H9 (cell line): ENCODE data around the gene TNFAIP6. TPM values are rescaled to one million over a fixed set of nuclear protein-coding genes. Genes with fewer than 3 reads are reported as not detected.

Experiments
- DNase-seq: peaks from one replicate; pipeline ENCODE4 v3.0.0-alpha.2; 2017
- H2AFZ ChIP-seq: one replicate; pipeline ENCODE4 v1.6.1; 2013; ENCODE audit warnings: mild to moderate bottlenecking, low read length, control low read depth, moderate library complexity
- H2AK5ac ChIP-seq: 2 replicates; pipeline ENCODE4 v1.6.1; 2013; ENCODE audit warnings: low read length, control low read depth, mixed read lengths; ENCODE audit not compliant: insufficient read length
- H2BK120ac ChIP-seq: one replicate; pipeline ENCODE4 v1.6.1; 2013; ENCODE audit warnings: low read depth, mild to moderate bottlenecking, low read length, control low read depth, inconsistent platforms; ENCODE audit not compliant: poor library complexity, severe bottlenecking
- H2BK12ac ChIP-seq: 2 replicates; pipeline ENCODE4 v1.6.1; 2013; ENCODE audit warnings: low read length, control low read depth, mixed read lengths, low read depth; ENCODE audit not compliant: insufficient read length
- H2BK15ac ChIP-seq: 2 replicates; pipeline ENCODE4 v1.6.1; 2013; ENCODE audit warnings: low read depth, low read length, control low read depth
- H2BK20ac ChIP-seq: one replicate; pipeline ENCODE4 v1.6.1; 2013; ENCODE audit warnings: low read depth, mild to moderate bottlenecking, low read length, control low read depth, inconsistent platforms; ENCODE audit not compliant: poor library complexity, severe bottlenecking
- H2BK5ac ChIP-seq: 2 replicates; pipeline ENCODE4 v1.6.1; 2013; ENCODE audit warnings: low read length, control low read depth, mixed read lengths; ENCODE audit not compliant: insufficient read length
- H3K14ac ChIP-seq: 2 replicates; pipeline ENCODE4 v1.6.1; 2013; ENCODE audit warnings: low read length, control low read depth; ENCODE audit not compliant: insufficient read depth
- H3K18ac ChIP-seq: 2 replicates; pipeline ENCODE4 v1.6.1; 2013; ENCODE audit warnings: low read depth, mild to moderate bottlenecking, mixed read lengths, low read length, control low read depth; ENCODE audit not compliant: insufficient read length
- H3K23ac ChIP-seq: 2 replicates; pipeline ENCODE4 v1.6.1; 2013; ENCODE audit warnings: low read length, control low read depth, mixed read lengths, low read depth; ENCODE audit not compliant: insufficient read length
- H3K23me2 ChIP-seq: 2 replicates; pipeline ENCODE4 v1.6.1; 2013; ENCODE audit warnings: low read depth, mild to moderate bottlenecking, mixed read lengths, low read length, control low read depth; ENCODE audit not compliant: insufficient read length, poor library complexity, severe bottlenecking
- H3K27ac ChIP-seq: 2 replicates; pipeline ENCODE4 v1.5.1; 2013; ENCODE audit warnings: low read length, control low read depth, mixed read lengths, low read depth; ENCODE audit not compliant: insufficient read length
- H3K27me3 ChIP-seq: 2 replicates; pipeline ENCODE4 v1.6.1; 2013; ENCODE audit warnings: low read length, control low read depth, inconsistent platforms; ENCODE audit not compliant: insufficient read depth
- H3K4ac ChIP-seq: 2 replicates; pipeline ENCODE4 v1.6.1; 2013; ENCODE audit warnings: low read depth, mild to moderate bottlenecking, control low read depth, inconsistent platforms, low read length, moderate library complexity
- H3K4me1 ChIP-seq: 2 replicates; pipeline ENCODE4 v1.6.1; 2013; ENCODE audit warnings: low read length, control low read depth, inconsistent platforms; ENCODE audit not compliant: insufficient read depth
- H3K4me2 ChIP-seq: 2 replicates; pipeline ENCODE4 v1.6.1; 2013; ENCODE audit warnings: low read length, control low read depth, mixed read lengths; ENCODE audit not compliant: insufficient read length, insufficient read depth
- H3K56ac ChIP-seq: 2 replicates; pipeline ENCODE4 v1.6.1; 2013; ENCODE audit warnings: low read depth, mild to moderate bottlenecking, mixed read lengths, low read length, control low read depth; ENCODE audit not compliant: insufficient read length
- H3K79me1 ChIP-seq: 2 replicates; pipeline ENCODE4 v1.6.1; 2013; ENCODE audit warnings: low read depth, mild to moderate bottlenecking, moderate library complexity, low read length, control low read depth, inconsistent platforms; ENCODE audit not compliant: insufficient read depth, poor library complexity, severe bottlenecking
- H3K79me2 ChIP-seq: 2 replicates; pipeline ENCODE4 v1.6.1; 2013; ENCODE audit warnings: low read length, control low read depth, inconsistent platforms; ENCODE audit not compliant: insufficient read depth
- H3K9ac ChIP-seq: 2 replicates; pipeline ENCODE4 v1.6.1; 2013; ENCODE audit warnings: low read length, control low read depth, mixed read lengths; ENCODE audit not compliant: insufficient read length; ENCODE audit errors: extremely low read depth
- H3K9me3 ChIP-seq: one replicate; pipeline ENCODE4 v1.6.1; 2013; ENCODE audit warnings: low read depth, low read length, inconsistent platforms; ENCODE audit not compliant: control insufficient read depth
- H3T11ph ChIP-seq: one replicate; pipeline ENCODE4 v1.6.1; 2013; ENCODE audit warnings: mild to moderate bottlenecking, low read length, control low read depth, inconsistent platforms
- H4K20me1 ChIP-seq: one replicate; pipeline ENCODE4 v1.6.1; 2013; ENCODE audit not compliant: control insufficient read depth, insufficient read length, insufficient read depth
- H4K5ac ChIP-seq: 2 replicates; pipeline ENCODE4 v1.6.1; 2013; ENCODE audit warnings: low read depth, mild to moderate bottlenecking, mixed read lengths, low read length, control low read depth; ENCODE audit not compliant: insufficient read length
- H4K8ac ChIP-seq: replicated peaks from 2 replicates; pipeline ENCODE4 v1.6.1; 2013; ENCODE audit warnings: low read length, control low read depth, mixed read lengths, low read depth; ENCODE audit not compliant: insufficient read length
- H4K91ac ChIP-seq: 2 replicates; pipeline ENCODE4 v1.6.1; 2013; ENCODE audit warnings: low read depth, mild to moderate bottlenecking, moderate library complexity, mixed read lengths, low read length, control low read depth; ENCODE audit not compliant: insufficient read length
- H3K27ac Mint-ChIP-seq, 3 experiments: 2 replicates in 2 of 3; 3 replicates in 1 of 3; pipeline ENCODE4 v1.8.0; 2020 to 2021; ENCODE audit warnings: mixed read lengths in 3 of 3, mild to moderate bottlenecking in 1 of 3, moderate library complexity in 1 of 3
- H3K27me3 Mint-ChIP-seq: 2 replicates; pipeline ENCODE4 v1.8.0; 2021; ENCODE audit warnings: low read depth, mild to moderate bottlenecking, moderate library complexity, mixed read lengths
- H3K36me3 Mint-ChIP-seq, 3 experiments: 2 replicates in 2 of 3; 3 replicates in 1 of 3; pipeline ENCODE4 v1.8.0; 2020 to 2021; ENCODE audit warnings: low read depth in 3 of 3, mixed read lengths in 3 of 3; ENCODE audit not compliant: insufficient read depth in 1 of 3
- H3K4me1 Mint-ChIP-seq, 2 experiments: 2 replicates each; pipeline ENCODE4 v1.8.0; 2020; ENCODE audit warnings: mixed read lengths in 2 of 2
- H3K4me3 Mint-ChIP-seq, 2 experiments: 2 replicates in 1 of 2; 3 replicates in 1 of 2; pipeline ENCODE4 v1.8.0; 2020 to 2021; ENCODE audit warnings: mild to moderate bottlenecking in 2 of 2, mixed read lengths in 2 of 2, moderate library complexity in 1 of 2
- H3K9me3 Mint-ChIP-seq, 2 experiments: 2 replicates in 1 of 2; 3 replicates in 1 of 2; pipeline ENCODE4 v1.8.0; 2020; ENCODE audit warnings: mild to moderate bottlenecking in 2 of 2, mixed read lengths in 2 of 2, moderate library complexity in 1 of 2
- CTCF ChIP-seq: fragments of 200-600 bp; sonication (generic); conservative IDR thresholded peaks from 3 replicates; pipeline ENCODE4 v1.8.0; 2021; ENCODE audit warnings: antibody characterized with exemption, mild to moderate bottlenecking
- WGBS: extraction: QIAGEN DNeasy Blood & Tissue Kit; methylation state at CpG from one replicate; pipeline ENCODE4 v1.1.7; 2013; ENCODE audit warnings: missing lambda C conversion rate, low lambda C conversion rate, mixed read lengths; ENCODE audit not compliant: insufficient read length; ENCODE audit errors: extremely low coverage; 5-methylcytosine and 5-hydroxymethylcytosine counted together
- total RNA-seq: library from RNA; stranded (reverse); gene quantifications from 2 replicates; pipeline ENCODE4 v1.2.1, GENCODE V29; 2021

Gene TNFAIP6
- total RNA-seq, 1 experiment from 2014 or later, result 1.2 TPM

GRCh38 chr2:151334082-151334815 lies 23.1 kb upstream of the TNFAIP6 start:
- no CpG with 5 or more reads among the region's 3 CpGs for WGBS
- Histone ChIP-seq H3K4ac (no peak overlapping the region), H3K4me1 (peaks cover 2% of the 10 kb centered on the region; the same call in 1 of the 2 replicates), H4K8ac (no peak overlapping the region), H3K27me3 (no peaks in the 10 kb centered on the region), H3T11ph (no peak overlapping the region), H3K79me1 (no peaks in the 10 kb centered on the region), H2BK20ac (no peak overlapping the region), H2BK15ac (no peak overlapping the region), H4K5ac (no peak overlapping the region), H3K56ac (no peak overlapping the region), H3K9me3 (no peaks in the 10 kb centered on the region), H4K20me1 (no peaks in the 10 kb centered on the region), H3K79me2 (no peaks in the 10 kb centered on the region), H3K27ac (no peak overlapping the region), H3K9ac (no peak overlapping the region), H3K14ac (no peak overlapping the region), H2BK12ac (no peak overlapping the region), H2AK5ac (no peak overlapping the region), H3K18ac (no peak overlapping the region), H2AFZ (no peak overlapping the region), H3K4me2 (no peak overlapping the region), H2BK5ac (no peak overlapping the region), H2BK120ac (no peak overlapping the region), H3K23me2 (no peaks in the 10 kb centered on the region), H3K23ac (no peak overlapping the region), H4K91ac (no peak overlapping the region)
- H3K27me3 Mint-ChIP-seq, result peaks cover 4% of the 10 kb centered on the region; the same call in 1 of the 2 replicates
- TF ChIP-seq CTCF, result no peak
- H3K9me3 Mint-ChIP-seq, result no peaks in the 10 kb centered on the region; a peak in 1 of 5 replicates
- no peak for DNase-seq
- H3K36me3 Mint-ChIP-seq, result no peaks in the 10 kb centered on the region; a peak in 1 of 7 replicates
- H3K27ac Mint-ChIP-seq, result no peak overlapping the region
- H3K4me3 Mint-ChIP-seq, result no peak overlapping the region
- H3K4me1 Mint-ChIP-seq, result peaks cover 35 to 37% of the 10 kb centered on the region in 2 experiments
